ENCODE data around the gene SLC6A12.

Gene SLC6A12

GRCh38 chr12:154058-154457 lies 59.9 kb downstream of the SLC6A12 start:
- Histone ChIP-seq H2AFZ (ENCODE audit: low read length) (no peak overlapping the region), H4K20me1 (ENCODE audit: insufficient read depth, low read length) (no peaks in the 10 kb centered on the region), H3K4me3 (ENCODE audit: low read depth, low read length, poor library complexity, severe bottlenecking) (no peak overlapping the region), H3K79me2 (ENCODE audit: insufficient read depth, low read length) (no peaks in the 10 kb centered on the region), H3K4me2 (ENCODE audit: low read length) (no peak overlapping the region), H3K36me3 (ENCODE audit: insufficient read depth, low read length) (no peaks in the 10 kb centered on the region), H3K27ac (ENCODE audit: low read depth, low read length, poor library complexity, severe bottlenecking) (no peak overlapping the region), H3K9me2 (ENCODE audit: low read depth, low read length) (no peaks in the 10 kb centered on the region), H3K9me3 (ENCODE audit: low read length) (no peaks in the 10 kb centered on the region), H3K27me3 (ENCODE audit: insufficient read depth, low read length) (peaks cover 9% of the 10 kb centered on the region; the same call in 1 of the 2 replicates), H3F3A (ENCODE audit: insufficient read depth, low read length) (no peaks in the 10 kb centered on the region), H3K9ac (ENCODE audit: low read length) (no peak overlapping the region), H3K4me1 (ENCODE audit: insufficient read depth, low read length, severe bottlenecking) (no peaks in the 10 kb centered on the region)
- no peak for TF ChIP-seq CTCF (IDR thresholded peaks at IDR 0.05; ENCODE audit: low read length)
- no peak for TF ChIP-seq EZH2 (IDR thresholded peaks at IDR 0.05; ENCODE audit: borderline replicate concordance, low read length)

GRCh38 chr12:153080-153746 lies 60.7 kb downstream of the SLC6A12 start:
- Histone ChIP-seq H2AFZ (ENCODE audit: low read length) (no peak overlapping the region), H3K9me3 (ENCODE audit: low read length) (no peaks in the 10 kb centered on the region), H3K27ac (ENCODE audit: low read depth, low read length, poor library complexity, severe bottlenecking) (no peak overlapping the region), H3K4me1 (ENCODE audit: insufficient read depth, low read length, severe bottlenecking) (no peaks in the 10 kb centered on the region), H3F3A (ENCODE audit: insufficient read depth, low read length) (no peaks in the 10 kb centered on the region), H3K36me3 (ENCODE audit: insufficient read depth, low read length) (no peaks in the 10 kb centered on the region), H3K4me2 (ENCODE audit: low read length) (no peak overlapping the region), H3K9ac (ENCODE audit: low read length) (no peak overlapping the region), H4K20me1 (ENCODE audit: insufficient read depth, low read length) (no peaks in the 10 kb centered on the region), H3K27me3 (ENCODE audit: insufficient read depth, low read length) (peaks cover 11% of the 10 kb centered on the region; the same call in 1 of the 2 replicates), H3K79me2 (ENCODE audit: insufficient read depth, low read length) (no peaks in the 10 kb centered on the region), H3K4me3 (ENCODE audit: low read depth, low read length, poor library complexity, severe bottlenecking) (no peak overlapping the region), H3K9me2 (ENCODE audit: low read depth, low read length) (no peaks in the 10 kb centered on the region)
- TF ChIP-seq CTCF (IDR thresholded peaks at IDR 0.05; ENCODE audit: low read length) (peak; percentile 99), EZH2 (IDR thresholded peaks at IDR 0.05; ENCODE audit: borderline replicate concordance, low read length) (no peak)

- TF ChIP-seq CTCF (IDR thresholded peaks at IDR 0.05; ENCODE audit: low read length) = no peak
- TF ChIP-seq EZH2 (IDR thresholded peaks at IDR 0.05; ENCODE audit: borderline replicate concordance, low read length) = no peak
- peaks cover 14% of the 10 kb centered on the region; the same call in 1 of the 2 replicates for H3K27me3 ChIP-seq (ENCODE audit: insufficient read depth, low read length)
- H3K9me2 ChIP-seq (ENCODE audit: low read depth, low read length) = no peaks in the 10 kb centered on the region
- no peaks in the 10 kb centered on the region for H3K36me3 ChIP-seq (ENCODE audit: insufficient read depth, low read length)
- H3K4me3 ChIP-seq (ENCODE audit: low read depth, low read length, poor library complexity, severe bottlenecking) = no peak overlapping the region
- H4K20me1 ChIP-seq (ENCODE audit: insufficient read depth, low read length) = no peaks in the 10 kb centered on the region
- H3K9me3 ChIP-seq (ENCODE audit: low read length) = no peaks in the 10 kb centered on the region
- H2AFZ ChIP-seq (ENCODE audit: low read length) = no peak overlapping the region
- no peaks in the 10 kb centered on the region for H3F3A ChIP-seq (ENCODE audit: insufficient read depth, low read length)
- H3K9ac ChIP-seq (ENCODE audit: low read length) = no peak overlapping the region
- H3K4me1 ChIP-seq (ENCODE audit: insufficient read depth, low read length, severe bottlenecking) = no peaks in the 10 kb centered on the region
- no peaks in the 10 kb centered on the region for H3K79me2 ChIP-seq (ENCODE audit: insufficient read depth, low read length)
- no peak overlapping the region for H3K4me2 ChIP-seq (ENCODE audit: low read length)
- no peak overlapping the region for H3K27ac ChIP-seq (ENCODE audit: low read depth, low read length, poor library complexity, severe bottlenecking)
These were observed 61.5 kb downstream of the SLC6A12 start for GRCh38 chr12:152440-152839.
